Endothelial cell (in vitro differentiated cells): ENCODE data around the gene KCNK5. TPM values are rescaled to one million over a fixed set of nuclear protein-coding genes. Genes with fewer than 3 reads are reported as not detected.

Source experiments
- DNase-seq: peaks from one replicate; pipeline ENCODE4 v3.0.0; 2021; ENCODE audit warnings: low spot score
- H3K27ac Mint-ChIP-seq: one replicate; pipeline ENCODE4 v1.8.0; 2021; ENCODE audit warnings: mixed read lengths, inconsistent platforms; ENCODE audit not compliant: unreplicated experiment
- H3K27me3 Mint-ChIP-seq: one replicate; pipeline ENCODE4 v1.8.0; 2021; ENCODE audit warnings: mild to moderate bottlenecking, moderate library complexity, mixed read lengths, inconsistent platforms; ENCODE audit not compliant: unreplicated experiment
- H3K36me3 Mint-ChIP-seq: one replicate; pipeline ENCODE4 v1.8.0; 2021; ENCODE audit warnings: mild to moderate bottlenecking, low read depth, mixed read lengths, inconsistent platforms; ENCODE audit not compliant: unreplicated experiment
- H3K4me1 Mint-ChIP-seq: one replicate; pipeline ENCODE4 v1.8.0; 2021; ENCODE audit warnings: mild to moderate bottlenecking, mixed read lengths, inconsistent platforms; ENCODE audit not compliant: unreplicated experiment
- H3K4me3 Mint-ChIP-seq: one replicate; pipeline ENCODE4 v1.8.0; 2021; ENCODE audit warnings: mild to moderate bottlenecking, mixed read lengths, inconsistent platforms; ENCODE audit not compliant: unreplicated experiment
- H3K9me3 Mint-ChIP-seq: one replicate; pipeline ENCODE4 v1.8.0; 2021; ENCODE audit warnings: mixed read lengths, inconsistent platforms; ENCODE audit not compliant: unreplicated experiment
- CTCF ChIP-seq: fragments of 200-600 bp; sonication (generic); IDR thresholded peaks from one replicate; pipeline ENCODE4 v1.5.0; 2021; ENCODE audit warnings: antibody characterized with exemption; ENCODE audit not compliant: unreplicated experiment
- total RNA-seq: library from RNA; stranded (reverse); fragmentation: NEBNext Ultra II Directional; extraction: Animal tissue kit (Norgen Biotek cat#: 25700); gene quantifications from one replicate; pipeline ENCODE4 v1.2.1, GENCODE V29; 2021; ENCODE audit not compliant: unreplicated experiment

Gene KCNK5
- total RNA-seq, 1 donor from 2014 or later = 9.8 TPM

- no peak for TF ChIP-seq CTCF
- peaks cover 10% of the 10 kb centered on the region for H3K36me3 Mint-ChIP-seq
- peaks cover 6% of the 10 kb centered on the region for H3K27me3 Mint-ChIP-seq
- peaks cover 68% of the 10 kb centered on the region for H3K4me1 Mint-ChIP-seq
- no peak for DNase-seq
- peak overlapping the region; percentile 58 for H3K27ac Mint-ChIP-seq
- peak overlapping the region; percentile 66 for H3K4me3 Mint-ChIP-seq
- no peaks in the 10 kb centered on the region for H3K9me3 Mint-ChIP-seq
Measured at GRCh38 chr6:39226639-39227329, 2.5 kb downstream of the KCNK5 start.

DNA sequence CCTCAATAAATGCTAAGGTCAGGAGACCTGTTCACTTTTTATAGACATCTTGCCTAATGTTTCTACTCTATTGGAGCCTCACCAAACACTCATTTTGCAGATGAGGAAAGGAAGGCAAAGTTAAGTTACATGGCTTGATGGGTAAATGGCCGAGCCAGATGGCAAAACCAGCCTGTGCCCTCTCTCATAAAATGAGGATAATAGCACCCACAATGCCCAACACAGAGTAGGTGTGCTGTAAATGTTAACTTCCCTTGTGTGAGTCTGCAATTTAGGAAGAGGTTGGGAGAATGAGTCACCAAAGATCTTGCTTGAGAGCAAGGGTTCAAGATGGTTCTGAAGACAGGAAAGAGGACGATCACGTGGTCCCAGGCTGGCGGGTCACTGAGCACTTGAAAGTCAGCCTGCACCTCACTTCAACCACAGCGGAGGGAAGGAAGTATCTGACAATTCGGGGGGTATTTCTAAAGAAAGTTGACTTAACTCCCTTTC is 3.3 kb downstream of the KCNK5 start:
- TF ChIP-seq CTCF = no peak
- DNase-seq = no peak
- Mint-ChIP-seq H3K4me1 (peaks cover 63% of the 10 kb centered on the region), H3K36me3 (peaks cover 14% of the 10 kb centered on the region), H3K27ac (no peak overlapping the region), H3K9me3 (no peaks in the 10 kb centered on the region), H3K27me3 (peaks cover 6% of the 10 kb centered on the region), H3K4me3 (no peak overlapping the region)

- Mint-ChIP-seq H3K27ac (no peak overlapping the region), H3K4me3 (no peak overlapping the region), H3K4me1 (peaks cover 58% of the 10 kb centered on the region)
Measured at GRCh38 chr6:39225543-39225942, 3.7 kb downstream of the KCNK5 start.

GRCh38 chr6:39224523-39225182 is 4.6 kb downstream of the KCNK5 start:
- H3K27me3 Mint-ChIP-seq = peaks cover 1% of the 10 kb centered on the region
- no peak overlapping the region for H3K4me3 Mint-ChIP-seq
- H3K27ac Mint-ChIP-seq = no peak overlapping the region
- no peak for TF ChIP-seq CTCF
- DNase-seq = no peak
- H3K9me3 Mint-ChIP-seq = no peaks in the 10 kb centered on the region
- H3K36me3 Mint-ChIP-seq = peaks cover 14% of the 10 kb centered on the region
- H3K4me1 Mint-ChIP-seq = peaks cover 57% of the 10 kb centered on the region

More at GRCh38 chr6:39225543-39225942, 3.7 kb downstream of the KCNK5 start:
- no peak for TF ChIP-seq CTCF
- no peaks in the 10 kb centered on the region for H3K9me3 Mint-ChIP-seq
- peaks cover 6% of the 10 kb centered on the region for H3K27me3 Mint-ChIP-seq
- no peak for DNase-seq
- H3K36me3 Mint-ChIP-seq = peaks cover 14% of the 10 kb centered on the region

GRCh38 chr6:39224011-39224410 is 5.3 kb downstream of the KCNK5 start:
- no peaks in the 10 kb centered on the region for H3K9me3 Mint-ChIP-seq
- DNase-seq = no peak
- peak overlapping the region; percentile 8 for H3K27ac Mint-ChIP-seq
- TF ChIP-seq CTCF = no peak
- peaks cover 14% of the 10 kb centered on the region for H3K36me3 Mint-ChIP-seq
- H3K27me3 Mint-ChIP-seq = peaks cover 1% of the 10 kb centered on the region
- peaks cover 60% of the 10 kb centered on the region for H3K4me1 Mint-ChIP-seq
- H3K4me3 Mint-ChIP-seq = no peak overlapping the region
